ENCODE measurements around the gene TPRG1.

GRCh38 chr3:189186101-189186500 lies 14.3 kb downstream of the TPRG1 start:
- TF ChIP-seq POLR2A (IDR thresholded peaks at IDR 0.05), result no peak
- TF ChIP-seq CTCF (IDR thresholded peaks at IDR 0.05), result no peak

All from Peyer's patch (tissue), 4 donors.